Fibroblast of skin of back (primary cell): ENCODE data around the gene UROS.

Source experiments
- DNase-seq: peaks from one replicate; pipeline ENCODE4 v3.0.0-alpha.2; 2013

Gene UROS

DNA sequence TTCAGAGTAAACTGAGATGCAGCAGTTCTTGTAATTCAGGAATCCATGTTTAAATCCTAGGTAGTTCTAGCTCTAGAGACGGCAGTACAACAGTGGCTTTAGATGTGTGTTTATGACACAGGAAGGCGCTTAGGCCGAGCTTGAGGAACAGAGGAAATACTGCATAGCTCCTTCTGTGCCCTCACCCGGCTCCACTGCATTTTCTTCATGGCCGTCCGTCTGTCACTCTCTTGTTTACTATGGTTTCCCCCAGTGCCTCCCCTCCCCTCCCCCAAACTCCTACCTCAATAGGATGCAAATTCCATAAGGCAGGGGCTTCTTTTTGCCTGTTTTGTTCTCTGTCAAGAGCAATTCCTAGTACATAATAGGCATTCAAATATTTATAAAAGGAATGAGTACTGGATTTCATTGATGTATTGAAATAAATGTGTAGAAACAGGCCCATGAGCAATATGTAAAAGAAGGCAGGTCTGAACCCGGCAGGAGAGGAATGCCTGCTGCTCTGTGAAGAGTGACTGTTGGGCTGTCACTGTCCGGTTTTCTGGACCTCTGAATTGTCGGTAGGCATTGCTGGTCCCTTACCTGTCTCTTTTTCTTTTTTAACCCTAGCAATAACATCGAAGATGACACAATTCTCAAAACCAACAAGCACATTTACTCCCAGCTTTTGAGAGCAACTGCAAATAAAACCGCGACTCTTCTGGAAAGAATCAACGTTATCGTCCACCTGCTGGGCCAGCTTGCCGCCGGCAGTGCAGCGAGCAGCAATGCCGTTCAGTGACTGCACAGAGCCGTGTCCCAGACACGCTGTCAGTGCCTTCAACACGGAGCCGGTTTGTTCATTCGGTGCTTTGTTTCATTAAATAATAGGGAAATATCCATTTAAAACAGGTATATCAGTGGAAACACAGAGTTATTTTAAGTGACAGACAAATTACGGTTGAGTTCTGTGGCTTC, 60.1 kb downstream of the UROS start:
- no peak for DNase-seq

DNA sequence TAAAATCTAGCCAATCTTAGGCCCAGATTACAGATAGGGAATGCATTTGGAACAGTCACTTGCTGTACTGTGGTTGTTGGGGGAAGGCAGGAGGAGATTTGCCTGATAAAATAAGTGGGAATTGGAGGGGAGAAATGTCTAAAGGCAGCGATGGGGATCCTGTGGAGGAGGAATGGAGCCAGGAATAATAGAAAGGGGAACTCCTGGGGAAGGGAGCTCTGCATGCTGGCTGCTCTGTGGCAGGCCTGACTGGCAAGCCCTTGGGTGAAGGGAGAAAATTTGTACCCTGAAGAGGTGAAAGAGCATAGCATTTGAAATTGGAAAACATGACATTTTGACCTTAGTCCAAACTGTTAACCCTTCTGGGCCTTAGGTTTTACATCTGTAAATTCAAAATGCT, 61.1 kb downstream of the UROS start:
- DNase-seq = no peak

DNA sequence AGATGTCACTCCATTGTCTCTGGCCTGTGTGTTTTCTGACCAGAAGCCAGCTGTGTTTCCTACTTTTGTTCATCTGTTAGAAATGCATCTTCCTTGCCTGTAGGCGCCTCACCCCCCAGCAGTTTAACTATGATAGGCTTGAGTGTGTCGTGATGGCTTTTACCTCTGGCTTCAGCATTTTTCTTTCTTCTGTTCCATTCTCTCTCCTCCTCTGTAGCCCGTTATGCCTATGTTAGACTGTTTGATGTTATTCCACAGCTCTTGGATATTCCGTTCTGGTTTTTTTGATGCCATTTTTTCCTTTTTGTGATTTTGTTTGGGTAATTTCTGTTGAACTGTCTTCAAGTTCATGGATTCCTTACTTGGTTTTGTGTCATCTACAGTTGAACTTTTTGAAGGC, 65.3 kb downstream of the UROS start:
- no peak for DNase-seq

DNA sequence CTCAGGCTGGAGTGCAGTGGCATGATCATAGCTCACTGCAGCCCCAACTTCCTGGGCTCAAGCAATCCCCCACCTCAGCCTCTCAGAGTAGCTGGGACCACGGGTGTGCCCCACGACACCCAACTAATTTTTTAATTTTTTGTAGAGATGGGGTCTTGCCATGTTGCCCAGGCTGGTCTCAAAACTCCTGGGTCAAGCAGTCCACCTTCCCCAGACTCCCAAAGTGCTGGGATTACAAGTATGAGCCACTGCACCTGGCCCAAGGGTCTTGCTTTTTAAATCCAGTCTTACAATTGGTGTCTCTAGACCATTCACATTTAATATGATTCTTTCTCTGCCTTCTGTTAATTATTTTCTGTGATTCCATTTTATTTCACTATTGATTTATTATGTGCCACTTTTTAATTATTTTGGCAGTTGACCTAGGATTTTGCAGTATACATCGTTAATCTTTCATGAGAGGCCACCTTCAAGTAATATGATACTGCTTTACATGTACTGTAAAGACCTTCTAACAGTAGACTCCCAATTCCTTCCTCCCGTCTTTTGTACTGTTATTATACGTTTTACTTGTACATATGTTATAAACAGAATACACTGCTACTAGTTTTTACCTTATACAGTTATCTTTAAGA, 66.1 kb downstream of the UROS start:
- DNase-seq = no peak

DNA sequence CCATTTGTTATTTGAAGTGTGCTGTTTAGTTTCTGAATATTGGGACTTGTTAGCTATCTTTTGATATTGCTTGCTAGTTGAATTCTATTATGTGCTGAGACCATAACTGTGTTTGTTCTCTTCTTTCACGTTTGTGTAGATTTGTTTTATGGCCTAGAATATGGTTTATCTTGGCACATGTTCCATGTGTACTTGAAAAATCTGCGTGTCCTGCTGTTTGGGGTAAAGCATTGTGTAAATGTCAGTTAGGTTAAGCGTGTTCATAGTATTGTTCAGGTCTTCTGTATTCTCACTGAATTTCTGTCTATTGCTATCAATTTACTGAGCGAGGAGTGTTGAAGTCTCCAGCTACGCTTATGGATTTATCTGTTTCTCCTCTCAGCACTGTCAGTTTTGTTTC, 66.9 kb downstream of the UROS start:
- DNase-seq = no peak

DNA sequence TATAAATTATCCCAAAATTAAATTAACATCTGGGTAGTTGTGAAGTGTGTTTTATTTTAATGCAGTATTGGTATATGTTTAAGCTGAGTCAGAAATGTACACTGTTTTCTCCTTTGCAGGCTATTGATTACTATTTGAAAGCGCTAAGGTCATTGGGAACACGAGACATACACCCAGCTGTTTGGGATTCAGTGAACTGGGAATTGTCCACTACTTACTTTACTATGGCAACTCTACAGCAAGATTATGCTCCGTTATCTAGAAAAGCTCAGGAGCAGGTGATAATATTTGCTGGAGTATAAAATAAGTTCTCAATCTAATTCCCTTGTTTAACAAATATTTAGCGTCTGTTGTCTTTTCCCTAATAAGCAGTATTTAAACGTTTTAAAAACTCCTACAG, 75.6 kb downstream of the UROS start:
- no peak for DNase-seq

DNA sequence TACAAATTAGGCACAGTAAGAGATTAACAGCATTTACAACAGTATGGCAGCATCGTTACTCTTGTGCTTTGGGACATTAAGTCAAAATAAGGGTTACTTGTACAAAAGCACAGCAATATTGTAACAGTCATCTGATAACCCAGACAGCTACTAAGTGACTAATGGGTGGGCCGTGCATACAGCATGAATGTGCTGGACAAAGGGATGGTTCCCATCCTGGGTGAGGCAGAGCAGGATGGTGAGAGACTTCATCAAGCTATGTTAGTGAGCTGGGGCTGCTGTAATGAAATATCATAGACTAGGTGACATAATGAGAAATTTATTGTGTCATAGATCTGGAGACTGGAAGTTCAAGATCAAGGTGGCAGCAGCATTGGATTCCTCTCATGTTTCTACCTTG, 78.1 kb downstream of the UROS start:
- no peak for DNase-seq

DNA sequence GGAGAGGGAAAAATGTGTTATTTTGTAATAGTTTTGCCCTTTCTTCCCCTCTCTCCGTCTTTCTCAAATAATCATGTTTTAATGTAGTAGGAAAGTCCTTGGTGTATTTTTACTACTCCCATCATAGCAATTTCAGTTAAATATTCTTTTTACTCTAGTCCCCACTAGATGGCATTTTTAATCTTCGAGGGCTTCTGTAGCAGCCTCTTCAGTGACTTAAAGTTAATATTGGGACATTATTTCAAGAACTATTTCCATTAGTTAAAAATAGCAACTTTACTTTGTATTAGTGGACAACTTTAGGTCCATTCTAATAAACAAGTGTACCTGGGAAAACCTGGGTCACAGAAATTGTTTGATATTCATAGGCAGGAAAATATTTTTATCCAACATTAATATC, 80.6 kb downstream of the UROS start:
- DNase-seq = peak; percentile 1

DNA sequence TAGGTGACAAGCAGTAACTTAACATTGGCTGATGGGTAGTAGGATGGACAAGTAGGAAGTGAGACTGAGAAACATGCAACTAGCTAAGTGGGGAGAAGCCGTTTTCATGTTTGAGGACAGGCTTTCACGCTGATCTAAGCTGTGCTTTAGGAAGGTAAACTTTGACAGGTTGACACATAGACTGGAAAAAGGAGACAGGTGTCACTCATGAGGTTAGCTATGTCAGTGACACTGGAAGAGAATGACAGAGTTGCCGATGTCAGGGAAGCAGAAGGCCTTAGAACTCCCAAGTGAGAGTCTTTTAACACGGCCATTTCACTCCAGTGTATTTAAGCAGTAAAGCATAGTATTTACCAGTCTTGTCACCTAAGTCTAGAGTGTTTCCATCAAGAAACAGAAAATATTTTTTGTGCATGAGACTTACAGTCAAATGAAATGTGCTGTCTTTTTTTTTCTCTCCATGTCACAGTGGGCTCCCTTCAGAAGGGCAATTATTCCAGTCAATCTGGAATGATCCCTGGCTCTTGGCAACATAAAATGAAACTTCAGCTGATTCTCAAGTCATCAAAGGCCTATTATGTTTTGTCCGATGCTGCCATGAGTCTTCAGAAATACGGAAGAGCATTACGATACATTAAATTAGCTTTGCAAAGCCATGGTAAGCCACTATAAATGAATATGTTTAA, 82.9 kb downstream of the UROS start:
- DNase-seq = no peak
